DOHH2 (cell line): ENCODE data around the gene LRRC43.

ENCODE experiments used
- H3F3A ChIP-seq: fragments of 200-600 bp; sonication (generic), shearing (Covaris generic); 2 replicates; pipeline ENCODE4 v1.6.0; 2016; ENCODE audit warnings: antibody characterized with exemption, mild to moderate bottlenecking; ENCODE audit not compliant: control insufficient read depth, insufficient read depth
- H3K27ac ChIP-seq: fragments of 200-600 bp; sonication (generic); 2 replicates; pipeline ENCODE4 v1.5.1; 2014; ENCODE audit warnings: low read depth, mild to moderate bottlenecking, low read length, moderate library complexity
- H3K27me3 ChIP-seq: fragments of 200-600 bp; sonication (generic); 2 replicates; pipeline ENCODE4 v1.6.1; 2014; ENCODE audit warnings: mild to moderate bottlenecking, low read length, mixed read lengths; ENCODE audit not compliant: control insufficient read depth
- H3K36me3 ChIP-seq: fragments of 200-600 bp; sonication (generic); 2 replicates; pipeline ENCODE4 v1.6.1; 2014; ENCODE audit warnings: mild to moderate bottlenecking, low read length, moderate library complexity, mixed read lengths; ENCODE audit not compliant: control insufficient read depth
- H3K4me1 ChIP-seq: fragments of 200-600 bp; sonication (generic); 2 replicates; pipeline ENCODE4 v1.6.1; 2014; ENCODE audit warnings: mild to moderate bottlenecking, low read length, mixed read lengths; ENCODE audit not compliant: control insufficient read depth
- H3K4me2 ChIP-seq: fragments of 200-600 bp; sonication (generic); 2 replicates; pipeline ENCODE4 v1.6.0; 2014; ENCODE audit warnings: mild to moderate bottlenecking, low read length, moderate library complexity
- H3K4me3 ChIP-seq: fragments of 200-600 bp; sonication (generic); 2 replicates; pipeline ENCODE4 v1.5.1; 2014; ENCODE audit warnings: mild to moderate bottlenecking, low read length, mixed read lengths
- H3K79me2 ChIP-seq: fragments of 200-600 bp; sonication (generic); 2 replicates; pipeline ENCODE4 v1.6.1; 2014; ENCODE audit warnings: mild to moderate bottlenecking, low read length, mixed read lengths; ENCODE audit not compliant: control insufficient read depth
- H3K9me2 ChIP-seq: fragments of 200-600 bp; sonication (generic); replicated peaks from 2 replicates; pipeline ENCODE4 v1.6.1; 2014; ENCODE audit warnings: mild to moderate bottlenecking, low read length, mixed read lengths; ENCODE audit not compliant: control insufficient read depth
- H3K9me3 ChIP-seq: fragments of 200-600 bp; sonication (generic); 2 replicates; pipeline ENCODE4 v1.6.1; 2014; ENCODE audit warnings: antibody characterized with exemption, low read length, mixed read lengths; ENCODE audit not compliant: control insufficient read depth, insufficient read depth
- H4K20me1 ChIP-seq: fragments of 200-600 bp; sonication (generic); 2 replicates; pipeline ENCODE4 v1.6.0; 2014; ENCODE audit warnings: low read depth, mild to moderate bottlenecking, antibody characterized with exemption, low read length, moderate library complexity; ENCODE audit not compliant: control insufficient read depth, insufficient read depth
- EZH2phosphoT487 ChIP-seq: fragments of 200-600 bp; sonication (generic); IDR thresholded peaks from 2 replicates; pipeline ENCODE4 v1.6.1; 2017; ENCODE audit warnings: borderline replicate concordance, mild to moderate bottlenecking, antibody characterized with exemption, low read length, moderate library complexity, mixed read lengths
- TF ChIP-seq, protein P1 (sequence below): fragments of 200-600 bp; sonication (generic); IDR thresholded peaks from one replicate; pipeline ENCODE4 v1.5.1; 2014; ENCODE audit warnings: antibody characterized with exemption, mild to moderate bottlenecking, low read depth, low read length; ENCODE audit not compliant: poor library complexity, severe bottlenecking

Gene LRRC43

DNA sequence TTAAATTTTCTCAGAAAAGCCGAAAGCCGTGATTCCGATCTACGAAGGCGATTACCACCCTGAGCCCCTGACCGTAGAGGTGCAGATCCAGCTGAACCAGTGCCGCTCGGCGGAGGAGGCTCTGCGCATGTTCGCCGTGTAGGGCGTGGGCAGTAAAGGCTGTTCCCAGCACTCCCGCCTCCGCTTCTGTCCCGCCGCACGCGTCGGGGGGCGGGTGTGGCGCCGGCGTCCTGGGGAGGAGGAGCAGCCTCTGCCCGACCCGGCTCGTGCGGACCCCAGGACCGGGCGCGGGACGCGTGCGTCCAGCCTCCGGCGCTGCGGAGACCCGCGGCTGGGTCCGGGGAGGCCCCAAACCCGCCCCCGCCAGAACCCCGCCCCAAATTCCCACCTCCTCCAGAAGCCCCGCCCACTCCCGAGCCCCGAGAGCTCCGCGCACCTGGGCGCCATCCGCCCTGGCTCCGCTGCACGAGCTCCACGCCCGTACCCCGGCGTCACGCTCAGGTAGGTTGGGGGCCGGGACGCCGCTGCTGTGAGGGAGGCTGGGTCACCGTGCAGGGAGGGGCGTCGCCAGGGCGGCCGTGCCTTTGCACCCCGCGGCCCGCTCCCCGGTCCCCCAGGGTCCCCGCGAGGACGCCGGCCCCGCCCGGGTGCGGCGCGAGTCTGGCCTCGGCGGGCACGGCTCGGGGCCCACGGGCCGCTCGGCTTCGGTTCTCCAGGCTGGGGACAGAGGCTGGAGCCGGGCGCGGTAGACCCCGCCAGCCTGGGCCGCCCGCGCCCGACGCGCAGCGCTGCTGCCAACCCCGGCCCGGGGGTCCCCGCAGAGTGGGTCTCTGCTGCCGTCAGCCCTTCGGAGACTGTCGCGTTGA, 20.6 kb downstream of the LRRC43 start, which contains the start of gene B3GNT4:
TSS of gene B3GNT4 (plus strand) at position 409 of the 866 bp plus-strand sequence. CDS start 910 bp downstream, outside the sequence.
- H3K27me3 ChIP-seq, result peaks cover 48% of the 10 kb centered on the region
- no peak for TF ChIP-seq EZH2phosphoT487
- TF ChIP-seq, protein P1, sequence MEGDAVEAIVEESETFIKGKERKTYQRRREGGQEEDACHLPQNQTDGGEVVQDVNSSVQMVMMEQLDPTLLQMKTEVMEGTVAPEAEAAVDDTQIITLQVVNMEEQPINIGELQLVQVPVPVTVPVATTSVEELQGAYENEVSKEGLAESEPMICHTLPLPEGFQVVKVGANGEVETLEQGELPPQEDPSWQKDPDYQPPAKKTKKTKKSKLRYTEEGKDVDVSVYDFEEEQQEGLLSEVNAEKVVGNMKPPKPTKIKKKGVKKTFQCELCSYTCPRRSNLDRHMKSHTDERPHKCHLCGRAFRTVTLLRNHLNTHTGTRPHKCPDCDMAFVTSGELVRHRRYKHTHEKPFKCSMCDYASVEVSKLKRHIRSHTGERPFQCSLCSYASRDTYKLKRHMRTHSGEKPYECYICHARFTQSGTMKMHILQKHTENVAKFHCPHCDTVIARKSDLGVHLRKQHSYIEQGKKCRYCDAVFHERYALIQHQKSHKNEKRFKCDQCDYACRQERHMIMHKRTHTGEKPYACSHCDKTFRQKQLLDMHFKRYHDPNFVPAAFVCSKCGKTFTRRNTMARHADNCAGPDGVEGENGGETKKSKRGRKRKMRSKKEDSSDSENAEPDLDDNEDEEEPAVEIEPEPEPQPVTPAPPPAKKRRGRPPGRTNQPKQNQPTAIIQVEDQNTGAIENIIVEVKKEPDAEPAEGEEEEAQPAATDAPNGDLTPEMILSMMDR, result no peak
- H3K36me3 ChIP-seq, result peaks cover 19% of the 10 kb centered on the region
- no peaks in the 10 kb centered on the region for H3K9me2 ChIP-seq
- H3K9me3 ChIP-seq, result no peaks in the 10 kb centered on the region
- no peaks in the 10 kb centered on the region for H3K79me2 ChIP-seq
- peaks cover 15% of the 10 kb centered on the region for H3K4me1 ChIP-seq
- H3F3A ChIP-seq, result peaks cover 8% of the 10 kb centered on the region; the same call in 1 of the 2 replicates
- peaks cover 6% of the 10 kb centered on the region; the same call in 1 of the 2 replicates for H4K20me1 ChIP-seq
- peak within 1 kb of the TSS; percentile 77 for H3K4me2 ChIP-seq
- peak within 1 kb of the TSS; percentile 65 for H3K4me3 ChIP-seq
- H3K27ac ChIP-seq, result no peak within 1 kb of the TSS

DNA sequence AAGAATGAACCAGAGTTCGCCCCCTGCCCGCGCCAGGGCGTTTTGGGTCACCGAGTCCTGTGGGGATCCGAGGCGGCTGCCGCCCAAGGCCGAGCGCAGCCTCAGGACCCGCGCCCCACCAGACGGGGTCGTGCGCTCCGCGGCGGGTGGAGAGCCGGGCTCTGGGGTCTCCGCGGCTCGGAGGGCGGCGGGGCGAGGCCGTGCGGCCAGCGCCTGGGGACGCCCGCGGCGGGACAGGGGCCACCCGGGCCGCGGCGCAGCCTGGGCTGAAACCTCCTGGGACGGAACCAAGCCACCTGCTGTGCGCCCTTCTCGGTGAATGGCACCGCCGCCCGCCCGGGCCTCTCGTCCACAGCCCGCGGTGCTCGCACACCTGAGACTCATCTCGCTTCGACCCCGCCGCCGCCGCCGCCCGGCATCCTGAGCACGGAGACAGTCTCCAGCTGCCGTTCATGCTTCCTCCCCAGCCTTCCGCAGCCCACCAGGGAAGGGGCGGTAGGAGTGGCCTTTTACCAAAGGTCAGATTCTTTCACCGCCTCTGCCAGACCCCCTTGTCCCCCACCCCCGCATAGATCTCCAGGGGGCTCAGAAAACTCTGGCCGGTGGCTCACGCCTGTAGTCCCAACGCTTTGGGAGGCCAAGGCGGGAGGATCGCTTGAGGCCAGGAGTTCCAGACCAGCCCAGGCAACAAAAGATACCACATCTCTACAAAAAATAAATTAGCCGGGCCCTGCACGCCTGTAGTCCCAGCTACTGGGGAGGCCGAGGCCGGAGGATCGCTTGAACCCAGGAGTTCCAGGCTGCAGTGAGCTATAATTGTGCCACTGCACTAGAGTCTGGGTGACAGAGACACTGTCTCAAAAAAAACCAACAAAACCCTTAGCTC, 21.5 kb downstream of the LRRC43 start:
- Histone ChIP-seq H3K27ac (no peak overlapping the region), H3F3A (peaks cover 8% of the 10 kb centered on the region; the same call in 1 of the 2 replicates), H4K20me1 (peaks cover 6% of the 10 kb centered on the region; the same call in 1 of the 2 replicates), H3K9me2 (no peaks in the 10 kb centered on the region), H3K9me3 (no peaks in the 10 kb centered on the region), H3K27me3 (peaks cover 48% of the 10 kb centered on the region), H3K36me3 (peaks cover 21% of the 10 kb centered on the region), H3K4me3 (peak overlapping the region; percentile 65), H3K4me1 (peaks cover 15% of the 10 kb centered on the region), H3K4me2 (peak overlapping the region; percentile 77), H3K79me2 (no peaks in the 10 kb centered on the region)
- TF ChIP-seq EZH2phosphoT487, result no peak; the same call in 1 of the 2 replicates
- TF ChIP-seq, protein P1, result no peak

DNA sequence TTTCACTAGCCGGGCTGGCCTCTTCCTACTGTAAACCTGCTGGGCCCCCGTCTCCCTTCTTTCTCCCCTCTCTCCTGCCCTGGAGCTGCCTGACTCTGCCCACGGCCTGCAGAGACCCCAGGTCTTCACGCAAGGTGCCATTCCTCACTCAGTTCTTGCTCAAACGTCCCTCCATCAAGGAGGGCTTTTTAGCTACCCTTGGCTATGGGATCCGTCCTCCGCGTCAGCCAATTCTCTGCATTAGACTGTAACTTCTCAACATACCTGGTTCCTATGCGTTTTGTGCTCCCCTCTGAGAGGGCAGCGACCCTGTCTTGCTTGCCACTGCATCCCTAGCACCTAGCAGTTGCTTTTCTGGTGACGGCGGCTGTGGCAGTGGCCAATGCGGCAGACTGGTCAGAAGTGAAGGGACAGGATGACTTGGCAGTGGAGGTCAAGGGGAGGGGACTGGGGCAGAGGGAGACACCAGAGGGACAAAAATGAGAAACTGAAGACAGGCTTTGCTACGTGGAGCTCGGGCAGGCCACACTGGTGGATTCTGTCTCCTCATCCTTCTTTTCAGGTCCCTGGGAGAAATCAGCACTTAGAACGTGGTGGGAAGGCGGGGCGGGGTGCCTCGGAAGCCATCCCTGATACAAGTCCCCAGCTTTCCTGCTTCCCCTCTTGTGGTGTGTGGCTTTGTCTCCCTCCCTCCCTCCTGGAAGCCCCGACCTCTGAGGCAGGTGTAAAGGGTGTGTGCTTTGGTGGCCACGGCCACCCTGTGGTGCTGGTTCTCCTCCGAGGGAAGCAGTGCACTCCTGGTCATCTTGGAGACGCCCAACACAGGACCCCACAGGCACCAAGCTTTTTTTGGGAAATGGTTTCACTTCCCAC, 22.4 kb downstream of the LRRC43 start:
- Histone ChIP-seq H3K79me2 (no peaks in the 10 kb centered on the region), H3K9me2 (no peaks in the 10 kb centered on the region), H3K27ac (no peak overlapping the region), H3K36me3 (peaks cover 29% of the 10 kb centered on the region), H4K20me1 (peaks cover 6% of the 10 kb centered on the region; the same call in 1 of the 2 replicates), H3K9me3 (no peaks in the 10 kb centered on the region), H3K4me1 (peaks cover 15% of the 10 kb centered on the region), H3K4me2 (no peak overlapping the region), H3F3A (peaks cover 11% of the 10 kb centered on the region), H3K4me3 (no peak overlapping the region), H3K27me3 (peaks cover 43% of the 10 kb centered on the region)
- no peak for TF ChIP-seq EZH2phosphoT487
- TF ChIP-seq, protein P1, result no peak
